Measurements from ENCODE around the gene TSR3. TPM values are rescaled to one million over a fixed set of nuclear protein-coding genes. Genes with fewer than 3 reads are reported as not detected.
A peak's percentile ranks its signal among the peaks of the same experiment; 100 is the strongest.

The TSR3 gene
- total RNA-seq, 2 donors from 2014 or later: 39.1 to 44.8 TPM

DNA sequence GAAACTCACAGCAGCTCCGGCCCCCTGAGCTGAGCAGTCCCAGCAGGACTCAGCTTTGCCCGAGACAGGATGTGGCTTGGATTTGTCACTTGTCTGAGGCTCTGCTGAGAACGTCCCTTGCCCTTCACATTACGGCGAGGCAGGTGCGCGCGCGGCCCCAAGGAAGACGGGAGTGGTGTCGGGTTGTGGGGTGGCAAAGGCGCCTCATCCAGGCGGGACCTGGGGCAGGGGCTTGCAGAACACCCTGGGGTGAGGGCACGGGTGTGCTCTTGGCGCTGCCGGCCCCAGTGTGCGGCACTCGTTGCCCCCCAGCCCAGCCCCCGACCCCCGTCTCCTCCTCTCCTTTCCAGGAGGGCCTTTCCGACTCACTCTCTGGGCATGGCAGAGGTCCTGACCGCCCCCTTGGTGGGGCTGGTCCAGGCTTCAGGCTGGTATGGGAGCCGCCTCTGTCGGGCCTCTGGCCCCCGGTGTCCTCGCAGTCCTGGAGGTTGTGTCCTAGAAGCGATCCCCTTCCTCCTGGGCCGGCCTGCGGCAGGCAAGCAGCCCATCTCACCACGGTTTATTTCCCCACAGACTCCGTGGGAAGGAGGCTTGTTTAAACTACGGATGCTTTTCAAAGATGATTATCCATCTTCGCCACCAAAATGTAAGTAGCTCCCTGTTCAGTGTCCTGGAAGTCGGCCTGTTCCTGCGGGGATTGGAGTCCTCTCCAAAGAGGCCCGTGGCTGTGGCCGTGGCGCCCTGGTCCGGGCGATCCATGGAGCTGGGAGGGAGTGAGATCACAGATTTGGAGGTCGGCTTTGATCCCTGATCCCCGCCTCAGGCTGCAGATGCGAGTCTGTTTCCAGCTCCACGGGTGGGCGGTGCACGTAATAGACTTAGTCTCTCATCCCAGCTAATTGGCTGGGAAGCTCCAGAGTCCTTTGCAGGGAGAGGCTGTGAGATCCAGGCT, 36.3 kb downstream of the TSR3 start:
- Mint-ChIP-seq H3K9me3 (no peaks in the 10 kb centered on the region), H3K36me3 (ENCODE audit: insufficient read depth in 2 of 2) (peaks cover 7 to 30% of the 10 kb centered on the region in 2 donors), H3K27ac (no peak overlapping the region), H3K4me3 (no peak overlapping the region), H3K27me3 (ENCODE audit: low read depth) (no peaks in the 10 kb centered on the region), H3K4me1 (ENCODE audit: low read depth) (peaks cover 23% of the 10 kb centered on the region)
- DNase-seq (no peak), ATAC-seq (replicated peaks in 1 of 2) (no peak)

DNA sequence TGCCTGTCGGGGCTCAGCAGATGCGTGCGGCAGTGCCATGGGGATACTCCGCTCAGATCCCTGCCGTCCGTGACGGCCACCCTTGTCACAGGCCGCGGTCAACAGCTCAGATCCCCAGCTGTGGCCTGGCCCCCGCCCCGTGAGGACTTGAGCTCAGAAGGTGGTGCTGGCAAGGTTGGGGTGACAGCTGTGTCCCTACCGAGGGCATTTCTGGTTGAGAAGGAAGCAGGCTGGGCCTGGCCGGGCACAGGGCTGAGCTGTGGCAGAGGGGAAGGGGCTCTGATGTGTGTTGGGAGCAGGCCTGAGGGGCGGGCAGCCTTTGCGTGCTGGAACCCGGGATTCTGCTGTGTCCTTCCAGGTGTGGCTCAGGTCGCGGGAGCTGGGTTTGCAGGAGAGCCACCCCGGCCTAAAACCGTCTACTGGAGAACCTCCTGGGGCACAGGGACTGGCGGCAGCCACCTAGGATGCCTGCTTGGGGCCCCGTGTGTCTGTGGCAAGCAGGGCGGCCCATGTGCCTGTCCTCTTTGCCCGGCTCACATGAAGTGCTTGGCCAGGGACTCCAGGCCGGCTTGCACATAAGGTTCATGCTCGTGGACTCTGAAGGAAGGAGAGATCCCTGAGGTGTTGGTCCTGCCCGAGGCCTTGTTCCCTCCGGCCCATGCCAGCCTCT, 37.1 kb downstream of the TSR3 start:
- no peaks in the 10 kb centered on the region for H3K27me3 Mint-ChIP-seq (ENCODE audit: low read depth)
- peaks cover 10 to 34% of the 10 kb centered on the region in 2 donors for H3K36me3 Mint-ChIP-seq (ENCODE audit: insufficient read depth in 2 of 2)
- H3K4me1 Mint-ChIP-seq (ENCODE audit: low read depth): peaks cover 27% of the 10 kb centered on the region
- ATAC-seq (replicated peaks in 1 of 2) (no peak), DNase-seq (no peak)
- H3K9me3 Mint-ChIP-seq: no peaks in the 10 kb centered on the region
- no peak overlapping the region for H3K4me3 Mint-ChIP-seq
- no peak overlapping the region for H3K27ac Mint-ChIP-seq

DNA sequence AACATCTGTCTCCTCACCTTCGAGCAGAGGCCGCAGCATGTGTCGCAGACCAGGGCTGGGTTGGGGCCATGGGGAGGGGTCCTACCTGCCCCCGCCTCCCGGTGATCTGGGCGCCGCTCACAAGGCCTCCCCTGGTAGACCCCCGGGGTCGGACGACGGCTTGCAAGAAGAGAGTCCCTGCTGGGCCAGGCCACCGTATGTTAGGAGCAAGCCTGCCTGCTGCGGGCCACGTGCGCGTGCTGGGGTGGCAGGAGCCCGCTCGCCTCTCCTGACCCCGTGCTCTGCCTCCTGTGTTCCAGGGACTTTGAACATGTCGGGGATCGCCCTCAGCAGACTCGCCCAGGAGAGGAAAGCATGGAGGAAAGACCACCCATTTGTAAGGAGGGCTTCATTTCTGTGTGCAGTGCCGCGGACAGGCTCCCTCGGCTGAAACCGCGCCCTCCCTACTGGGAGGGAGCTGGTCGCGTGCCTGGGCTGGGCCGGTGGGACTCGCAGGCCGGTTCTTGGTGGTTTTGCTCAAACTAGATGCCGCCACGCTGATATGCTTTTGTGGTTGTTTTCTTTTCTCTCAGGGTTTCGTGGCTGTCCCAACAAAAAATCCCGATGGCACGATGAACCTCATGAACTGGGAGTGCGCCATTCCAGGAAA, 37.8 kb downstream of the TSR3 start:
- DNase-seq (no peak), ATAC-seq (replicated peaks in 1 of 2) (no peak)
- Mint-ChIP-seq H3K36me3 (ENCODE audit: insufficient read depth in 2 of 2) (peaks cover 10 to 30% of the 10 kb centered on the region in 2 donors), H3K27ac (no peak overlapping the region), H3K27me3 (ENCODE audit: low read depth) (no peaks in the 10 kb centered on the region), H3K9me3 (no peaks in the 10 kb centered on the region), H3K4me3 (no peak overlapping the region), H3K4me1 (ENCODE audit: low read depth) (peaks cover 27% of the 10 kb centered on the region)

DNA sequence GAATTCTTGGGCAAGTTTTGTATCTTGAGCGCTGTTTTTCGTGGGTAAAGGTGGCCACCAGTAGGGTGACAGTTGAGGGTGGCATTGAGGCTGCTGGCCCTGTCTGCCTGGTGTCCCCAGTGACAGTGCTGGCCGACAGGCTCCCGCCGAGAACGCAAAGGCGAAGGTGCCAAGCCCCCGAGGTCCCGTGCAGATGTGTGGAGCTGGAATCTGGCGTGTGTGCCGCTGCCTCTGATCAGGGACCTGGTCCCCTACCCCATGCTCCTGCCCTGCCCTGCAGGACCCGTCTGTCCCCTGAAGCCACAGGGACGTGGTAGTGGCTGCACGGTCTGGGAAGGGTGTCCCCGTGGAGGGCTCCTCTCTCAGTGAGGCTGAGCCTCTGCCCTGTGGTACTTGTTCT, 38.8 kb downstream of the TSR3 start:
- peak overlapping the region; percentile 20 for H3K27ac Mint-ChIP-seq
- no peak for ATAC-seq (replicated peaks in 1 of 2)
- H3K36me3 Mint-ChIP-seq (ENCODE audit: insufficient read depth in 2 of 2): peaks cover 11 to 27% of the 10 kb centered on the region in 2 donors
- H3K9me3 Mint-ChIP-seq: no peaks in the 10 kb centered on the region
- no peak for DNase-seq
- peaks cover 27% of the 10 kb centered on the region for H3K4me1 Mint-ChIP-seq (ENCODE audit: low read depth)
- no peaks in the 10 kb centered on the region for H3K27me3 Mint-ChIP-seq (ENCODE audit: low read depth)
- H3K4me3 Mint-ChIP-seq: peak overlapping the region; percentile 24 to 32

DNA sequence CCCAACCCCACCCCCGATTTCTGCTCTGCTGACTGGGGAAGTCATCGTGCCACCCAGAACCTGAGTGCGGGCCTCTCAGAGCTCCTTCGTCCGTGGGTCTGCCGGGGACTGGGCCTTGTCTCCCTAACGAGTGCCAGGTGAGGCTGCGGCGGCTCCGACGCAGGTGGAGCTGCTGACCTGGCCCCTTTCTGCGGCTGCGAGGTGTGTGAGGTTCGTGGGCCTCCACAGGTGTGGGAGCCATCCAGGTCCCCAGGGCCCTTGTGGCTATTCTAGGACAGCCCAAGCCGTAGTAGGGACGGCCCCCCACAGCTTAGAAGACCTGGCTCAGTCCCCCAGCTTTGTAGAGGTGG, 39.2 kb downstream of the TSR3 start:
- no peak for DNase-seq
- Mint-ChIP-seq H3K27me3 (ENCODE audit: low read depth) (no peaks in the 10 kb centered on the region), H3K4me3 (peak overlapping the region; percentile 36 to 45), H3K36me3 (ENCODE audit: insufficient read depth in 2 of 2) (peaks cover 12 to 26% of the 10 kb centered on the region in 2 donors), H3K9me3 (no peaks in the 10 kb centered on the region), H3K4me1 (ENCODE audit: low read depth) (peaks cover 27% of the 10 kb centered on the region), H3K27ac (peak overlapping the region; percentile 38)
- ATAC-seq (replicated peaks in 1 of 2): no peak

DNA sequence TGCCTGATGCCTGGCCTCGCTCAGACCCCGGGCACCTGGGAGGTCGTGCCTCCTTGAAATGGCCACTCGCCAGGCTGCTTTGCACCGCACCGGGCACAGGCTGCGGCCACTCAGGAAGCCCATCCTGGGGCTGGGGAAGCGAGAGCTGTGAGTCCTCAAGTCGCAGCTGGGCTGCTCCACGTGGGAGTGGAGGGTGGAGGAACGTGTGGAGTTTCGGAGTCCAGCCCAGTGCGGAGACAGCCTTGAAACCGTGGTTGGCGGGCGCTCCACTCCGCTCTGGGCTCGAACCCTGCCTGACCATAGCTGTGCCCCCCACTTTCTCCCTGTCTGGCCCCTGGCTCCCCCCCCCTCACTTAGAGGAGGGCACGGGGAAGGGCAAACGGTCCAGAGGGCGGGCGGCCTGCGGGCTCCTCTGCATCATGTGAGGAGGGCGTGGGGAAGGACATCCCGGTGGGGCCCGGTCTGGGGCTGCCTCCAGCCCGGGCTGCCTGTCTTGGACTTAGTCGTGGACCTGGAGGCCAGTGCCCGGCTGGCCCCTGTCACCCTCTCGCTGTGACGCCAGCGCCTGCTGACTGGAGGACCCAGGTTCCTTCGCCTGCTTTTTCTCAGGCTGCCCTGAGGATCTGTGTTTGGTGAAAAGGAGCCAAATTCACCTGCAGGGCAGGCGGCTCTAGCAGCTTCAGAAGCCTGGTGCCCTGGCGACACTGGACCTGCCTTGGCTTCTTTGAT, 39.8 kb downstream of the TSR3 start:
- Mint-ChIP-seq H3K36me3 (ENCODE audit: insufficient read depth in 2 of 2) (peaks cover 12 to 23% of the 10 kb centered on the region in 2 donors), H3K27me3 (ENCODE audit: low read depth) (no peaks in the 10 kb centered on the region), H3K27ac (no peak overlapping the region), H3K4me1 (ENCODE audit: low read depth) (peaks cover 27% of the 10 kb centered on the region), H3K9me3 (no peaks in the 10 kb centered on the region), H3K4me3 (peak overlapping the region; percentile 94 to 96)
- no peak for DNase-seq
- no peak for ATAC-seq (replicated peaks in 1 of 2)

DNA sequence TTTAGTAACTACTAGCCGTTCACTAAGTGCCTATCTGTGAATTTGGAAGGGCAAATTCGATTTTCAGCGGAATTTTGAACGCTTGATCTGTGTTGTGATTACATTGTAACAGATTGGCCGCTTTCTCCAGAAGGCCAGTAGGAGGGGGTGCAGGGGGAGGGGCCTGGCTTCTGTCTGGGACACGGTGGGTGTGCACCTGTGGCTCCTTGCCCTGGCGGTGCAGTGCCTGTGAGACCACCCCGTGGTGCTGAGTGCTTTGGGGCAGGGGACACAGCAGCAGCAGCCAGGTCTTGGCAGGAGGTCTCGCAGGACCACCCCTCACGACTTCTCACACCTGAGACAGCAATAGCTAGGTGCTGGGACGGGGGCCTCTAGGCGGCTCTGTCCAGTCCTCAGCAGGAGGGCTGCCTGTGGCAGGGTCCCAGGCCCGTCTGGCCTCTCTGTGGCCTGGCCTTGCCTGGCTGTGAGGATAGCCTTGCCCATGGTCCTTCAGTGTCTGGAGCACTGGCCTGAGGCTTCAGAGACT, 40.4 kb downstream of the TSR3 start:
- peaks cover 31% of the 10 kb centered on the region for H3K4me1 Mint-ChIP-seq (ENCODE audit: low read depth)
- peak overlapping the region; percentile 94 to 96 for H3K4me3 Mint-ChIP-seq
- no peaks in the 10 kb centered on the region for H3K27me3 Mint-ChIP-seq (ENCODE audit: low read depth)
- H3K27ac Mint-ChIP-seq: peak overlapping the region; percentile 95
- H3K9me3 Mint-ChIP-seq: no peaks in the 10 kb centered on the region
- H3K36me3 Mint-ChIP-seq (ENCODE audit: insufficient read depth in 2 of 2): peaks cover 13 to 17% of the 10 kb centered on the region in 2 donors
- ATAC-seq (replicated peaks in 1 of 2): no peak
- DNase-seq: no peak

DNA sequence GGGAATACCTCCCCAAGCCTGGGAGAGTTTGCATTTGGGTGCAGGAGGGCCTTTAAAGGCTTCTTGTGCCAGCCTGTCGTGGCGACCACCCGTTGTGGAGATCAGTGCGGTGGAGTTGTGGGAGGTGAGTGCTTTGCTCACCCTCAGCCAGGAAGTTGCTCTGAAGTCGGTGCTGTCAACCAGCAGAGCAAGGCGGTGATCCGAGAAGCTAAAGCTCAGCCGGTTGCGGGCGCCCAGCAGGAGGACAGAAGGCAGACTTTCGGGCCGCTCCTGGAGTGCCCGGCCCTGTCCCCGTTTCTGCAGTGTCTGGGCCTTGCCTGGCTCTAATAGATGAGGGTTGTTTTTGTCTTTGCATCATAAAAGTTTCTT, 40.9 kb downstream of the TSR3 start:
- ATAC-seq (replicated peaks in 1 of 2): no peak
- no peaks in the 10 kb centered on the region for H3K9me3 Mint-ChIP-seq
- peak; percentile 43 to 53 for DNase-seq
- peaks cover 14 to 16% of the 10 kb centered on the region in 2 donors for H3K36me3 Mint-ChIP-seq (ENCODE audit: insufficient read depth in 2 of 2)
- peak overlapping the region; percentile 94 to 96 for H3K4me3 Mint-ChIP-seq
- no peaks in the 10 kb centered on the region for H3K27me3 Mint-ChIP-seq (ENCODE audit: low read depth)
- peak overlapping the region; percentile 95 for H3K27ac Mint-ChIP-seq
- peaks cover 34% of the 10 kb centered on the region for H3K4me1 Mint-ChIP-seq (ENCODE audit: low read depth)

DNA sequence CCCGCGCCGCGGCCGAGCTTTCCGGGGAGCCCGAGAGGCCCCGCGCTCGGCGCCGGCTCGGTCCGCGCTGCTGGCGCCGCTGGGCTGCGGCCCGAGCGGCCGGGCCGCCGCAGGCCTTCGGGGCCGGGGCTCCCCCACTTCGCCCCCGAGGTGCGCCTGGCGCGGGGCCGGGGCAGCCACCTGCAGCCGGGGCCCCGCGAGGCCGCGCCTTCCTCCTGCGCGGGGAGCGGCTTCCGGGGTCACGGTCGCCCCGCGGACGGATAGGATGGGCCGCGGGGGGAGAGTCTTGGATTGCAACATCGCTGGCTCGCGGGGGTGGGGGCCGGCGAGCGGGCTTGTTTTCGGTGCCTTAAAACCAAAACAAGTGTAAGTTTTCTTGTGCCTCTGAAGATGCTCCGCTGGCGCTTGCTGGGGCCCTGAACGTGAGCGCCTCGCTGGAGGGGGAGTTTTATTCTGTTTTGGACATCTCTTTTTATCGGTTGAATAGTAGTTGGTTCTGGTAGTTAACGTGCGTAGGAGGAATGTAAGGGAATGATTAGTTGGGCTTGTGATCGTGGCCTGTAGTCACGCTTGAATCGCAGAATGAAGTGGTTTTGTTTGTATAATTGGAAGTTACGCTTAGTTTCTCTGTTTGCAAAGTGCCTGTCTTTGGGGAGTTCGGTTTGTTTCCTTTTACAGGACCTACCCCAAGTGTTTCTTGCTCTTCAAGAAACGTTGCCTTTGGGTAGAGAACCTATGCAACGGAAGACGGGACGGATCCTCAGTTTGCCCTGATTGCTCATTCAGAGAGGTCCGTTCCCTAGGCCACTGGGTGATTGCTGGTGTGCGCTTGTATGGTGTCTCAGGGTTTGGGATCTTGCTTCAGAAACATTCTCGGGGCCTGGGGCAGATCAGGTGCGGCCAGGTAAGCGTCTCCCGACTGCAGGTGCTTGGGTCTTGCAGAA, 41.5 kb downstream of the TSR3 start:
- Mint-ChIP-seq H3K4me1 (ENCODE audit: low read depth) (peaks cover 37% of the 10 kb centered on the region), H3K36me3 (ENCODE audit: insufficient read depth in 2 of 2) (peaks cover 14 to 16% of the 10 kb centered on the region in 2 donors), H3K9me3 (no peaks in the 10 kb centered on the region), H3K27ac (peak overlapping the region; percentile 95), H3K27me3 (ENCODE audit: low read depth) (no peaks in the 10 kb centered on the region), H3K4me3 (peak overlapping the region; percentile 94 to 96)
- ATAC-seq (replicated peaks in 1 of 2): peak; percentile 19 to 32
- peak; percentile 67 to 75 for DNase-seq

DNA sequence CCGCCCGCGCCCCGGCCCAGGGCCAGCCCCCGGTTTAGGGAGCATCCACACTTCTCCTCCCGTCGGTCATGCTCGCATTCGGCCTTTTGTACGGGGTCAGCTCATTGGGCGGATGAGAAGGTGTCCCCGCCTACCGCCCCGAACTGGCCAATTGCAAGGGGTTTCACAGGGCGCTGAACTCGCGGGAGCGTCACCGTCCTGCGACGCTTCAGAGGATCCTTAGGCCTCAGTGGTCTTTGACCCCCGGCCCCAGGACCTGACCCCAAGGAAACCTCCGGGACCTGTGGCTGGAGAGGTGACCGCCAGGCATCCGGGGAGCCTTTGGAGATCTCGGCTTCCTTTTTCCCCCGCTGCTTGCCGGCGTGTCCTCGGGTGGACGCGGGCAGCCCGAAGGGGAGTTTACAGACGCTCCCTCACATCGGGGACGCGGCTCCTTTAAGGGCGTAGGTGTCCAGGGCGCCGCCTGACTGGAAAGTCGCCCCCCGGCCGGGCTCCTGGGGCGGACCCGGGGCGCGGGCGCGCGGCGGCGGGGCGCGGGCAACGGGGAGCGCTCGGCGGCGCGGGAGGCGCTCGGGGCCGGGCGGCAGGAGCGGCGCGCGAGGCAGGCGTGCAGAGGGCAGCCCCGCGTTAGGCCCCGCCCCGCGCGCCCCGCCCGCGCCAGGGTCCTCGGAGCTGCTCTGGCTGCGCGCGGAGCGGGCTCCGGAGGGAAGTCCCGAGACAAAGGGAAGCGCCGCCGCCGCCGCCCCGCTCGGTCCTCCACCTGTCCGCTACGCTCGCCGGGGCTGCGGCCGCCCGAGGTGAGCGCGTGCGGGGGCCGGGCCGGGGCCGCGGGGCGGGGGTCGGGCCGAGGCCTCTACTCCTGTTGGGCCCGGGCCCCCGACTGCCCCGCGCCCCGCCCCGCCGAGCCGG, 42.4 kb downstream of the TSR3 start, which contains the start of gene UBE2I:
TSS of gene UBE2I (plus strand) at position 660 of the 909 bp plus-strand sequence. CDS start 4,395 bp downstream, outside the sequence.
- H3K27me3 Mint-ChIP-seq (ENCODE audit: low read depth): no peaks in the 10 kb centered on the region
- peak within 1 kb of the TSS; percentile 99 for H3K27ac Mint-ChIP-seq
- peak; percentile 97 for DNase-seq
- no peaks in the 10 kb centered on the region for H3K9me3 Mint-ChIP-seq
- peak within 1 kb of the TSS; percentile 94 to 96 for H3K4me3 Mint-ChIP-seq
- H3K4me1 Mint-ChIP-seq (ENCODE audit: low read depth): peaks cover 47% of the 10 kb centered on the region
- peaks cover 14 to 16% of the 10 kb centered on the region in 2 donors for H3K36me3 Mint-ChIP-seq (ENCODE audit: insufficient read depth in 2 of 2)
- peak; percentile 75 to 79 for ATAC-seq (replicated peaks in 1 of 2)
